Activated CD8-positive, alpha-beta T cell treated with anti-CD3 and anti-CD28 coated beads for 36 hours (primary cell): ENCODE results near the gene FGD4. TPM values are rescaled to one million over a fixed set of nuclear protein-coding genes. Genes with fewer than 3 reads are reported as not detected.

Experiments used
- ATAC-seq: fragments of 200-7000 bp; cut with Tn5 transposase; one replicate; pipeline ENCODE4 v1.10.0; 2021; ENCODE audit warnings: mild to moderate bottlenecking, moderate library complexity
- CTCF ChIA-PET: fragments of 350-600 bp; sonication (Branson Sonifier 250); formaldehyde crosslinking; loops from one replicate; lab custom pipeline; 2021; ENCODE audit warnings: antibody characterized with exemption; lab: Charles Lee
- POLR2A ChIA-PET: fragments of 350-600 bp; sonication (Branson Sonifier 250); formaldehyde crosslinking; loops from one replicate; lab custom pipeline; 2021; ENCODE audit warnings: antibody characterized with exemption; lab: Charles Lee
- DNase-seq: peaks from one replicate; pipeline ENCODE4 v3.0.0-alpha.2; 2020
- H3K27ac Mint-ChIP-seq: one replicate; pipeline ENCODE4 v1.8.0; 2021; ENCODE audit warnings: mild to moderate bottlenecking, mixed read lengths
- H3K27me3 Mint-ChIP-seq: one replicate; pipeline ENCODE4 v1.8.0; 2021; ENCODE audit warnings: mixed read lengths
- H3K36me3 Mint-ChIP-seq: one replicate; pipeline ENCODE4 v1.8.0; 2021; ENCODE audit warnings: low read depth, mixed read lengths
- H3K4me1 Mint-ChIP-seq: one replicate; pipeline ENCODE4 v1.8.0; 2021; ENCODE audit warnings: low read depth, mixed read lengths
- H3K4me3 Mint-ChIP-seq: one replicate; pipeline ENCODE4 v1.8.0; 2021; ENCODE audit warnings: mild to moderate bottlenecking, moderate library complexity, mixed read lengths
- H3K9me3 Mint-ChIP-seq: one replicate; pipeline ENCODE4 v1.8.0; 2021; ENCODE audit warnings: mixed read lengths
- CTCF ChIP-seq: fragments of 200-600 bp; IDR thresholded peaks from one replicate; pipeline ENCODE4 v1.8.0; 2022; ENCODE audit warnings: antibody characterized with exemption, mild to moderate bottlenecking
- intact Hi-C: fragments of 100-400 bp; cut with micrococcal nuclease; formaldehyde crosslinking; loops from one replicate; pipeline ENCODE4 v1.10.0; 2022
- total RNA-seq, 2 experiments: library from RNA; stranded (reverse); gene quantifications; one replicate each; pipeline ENCODE4 v1.2.3, GENCODE V29; 2021

Gene FGD4
- total RNA-seq, 2 experiments from 2014 or later, result 0.05 to 0.25 TPM

GRCh38 chr12:32400866-32401265, 1.5 kb downstream of the FGD4 start:
- intact Hi-C loops, result no loop called here
- H3K9me3 Mint-ChIP-seq, result no peaks in the 10 kb centered on the region
- H3K4me1 Mint-ChIP-seq, result peaks cover 2% of the 10 kb centered on the region
- ATAC-seq (no peak), DNase-seq (no peak)
- H3K4me3 Mint-ChIP-seq, result no peak overlapping the region
- no peak for TF ChIP-seq CTCF
- H3K36me3 Mint-ChIP-seq, result no peaks in the 10 kb centered on the region
- POLR2A ChIA-PET, result no interaction called here
- no peak overlapping the region for H3K27ac Mint-ChIP-seq
- CTCF ChIA-PET, result interaction anchor here (1.2 kb wide), 1 partner anchor 272 kb away, joined by 3 read pairs; no protein-coding TSS in a partner anchor
- peaks cover 36% of the 10 kb centered on the region for H3K27me3 Mint-ChIP-seq

- ChIA-PET POLR2A (no interaction called here), CTCF (no interaction called here)
- no peak for TF ChIP-seq CTCF
- no peak overlapping the region for H3K27ac Mint-ChIP-seq
- no peak overlapping the region for H3K4me3 Mint-ChIP-seq
- DNase-seq (no peak), ATAC-seq (no peak)
- H3K27me3 Mint-ChIP-seq, result peaks cover 36% of the 10 kb centered on the region
- peaks cover 2% of the 10 kb centered on the region for H3K4me1 Mint-ChIP-seq
- no peaks in the 10 kb centered on the region for H3K9me3 Mint-ChIP-seq
- intact Hi-C loops, result no loop called here
- no peaks in the 10 kb centered on the region for H3K36me3 Mint-ChIP-seq
These were observed 2.8 kb downstream of the FGD4 start for GRCh38 chr12:32402170-32402569.

- POLR2A ChIA-PET, result no interaction called here
- no peak for ATAC-seq
These were observed 3.6 kb downstream of the FGD4 start for GRCh38 chr12:32402946-32403345.

GRCh38 chr12:32407795-32408194, 8.4 kb downstream of the FGD4 start:
- Mint-ChIP-seq H3K36me3 (no peaks in the 10 kb centered on the region), H3K27me3 (peaks cover 16% of the 10 kb centered on the region), H3K4me3 (no peak overlapping the region), H3K9me3 (no peaks in the 10 kb centered on the region), H3K4me1 (no peaks in the 10 kb centered on the region), H3K27ac (no peak overlapping the region)
- TF ChIP-seq CTCF, result no peak
- no peak for ATAC-seq
- no peak for DNase-seq
- POLR2A ChIA-PET, result no interaction called here
- intact Hi-C loops, result no loop called here
- CTCF ChIA-PET, result no interaction called here

More at GRCh38 chr12:32402946-32403345, 3.6 kb downstream of the FGD4 start:
- CTCF ChIA-PET, result no interaction called here
- Mint-ChIP-seq H3K4me1 (peaks cover 2% of the 10 kb centered on the region), H3K27ac (no peak overlapping the region), H3K36me3 (no peaks in the 10 kb centered on the region), H3K27me3 (peaks cover 35% of the 10 kb centered on the region), H3K9me3 (no peaks in the 10 kb centered on the region), H3K4me3 (no peak overlapping the region)
- intact Hi-C loops, result no loop called here
- TF ChIP-seq CTCF, result no peak
- no peak for DNase-seq

- Mint-ChIP-seq H3K4me1 (no peaks in the 10 kb centered on the region), H3K9me3 (no peaks in the 10 kb centered on the region), H3K4me3 (no peak overlapping the region), H3K36me3 (no peaks in the 10 kb centered on the region), H3K27me3 (peaks cover 6% of the 10 kb centered on the region), H3K27ac (no peak overlapping the region)
- no peak for TF ChIP-seq CTCF
- ChIA-PET POLR2A (no interaction called here), CTCF (no interaction called here)
- no peak for ATAC-seq
- no peak for DNase-seq
- intact Hi-C loops, result no loop called here
These were observed 14.1 kb downstream of the FGD4 start for GRCh38 chr12:32413412-32413811.
